GM06990 (cell line): ENCODE data around the gene M1AP.

Experiments
- DNase-seq: peaks from one replicate; pipeline ENCODE4 v3.0.0-alpha.2; 2011; ENCODE audit not compliant: insufficient read length; ENCODE audit errors: extremely low read depth
- H3K27me3 ChIP-seq: replicated peaks from 2 replicates; pipeline ENCODE4 v1.6.0; 2011; ENCODE audit warnings: low read length; ENCODE audit not compliant: control insufficient read depth, insufficient read depth
- H3K36me3 ChIP-seq: 2 replicates; pipeline ENCODE4 v1.5.1; 2011; ENCODE audit warnings: low read length; ENCODE audit not compliant: control insufficient read depth, insufficient read depth
- H3K4me3 ChIP-seq: replicated peaks from 2 replicates; pipeline ENCODE4 v1.5.1; 2011; ENCODE audit warnings: low read depth, mild to moderate bottlenecking, control low read depth, low read length
- CTCF ChIP-seq: IDR thresholded peaks from 2 replicates; pipeline ENCODE4 v1.5.1; 2011; ENCODE audit warnings: low read length, control low read depth, mild to moderate bottlenecking, inconsistent platforms; ENCODE audit not compliant: insufficient read depth, poor library complexity, severe bottlenecking

The M1AP gene

GRCh38 chr2:74526649-74527230, 121.4 kb downstream of the M1AP start:
- no peak for TF ChIP-seq CTCF
- Histone ChIP-seq H3K36me3 (peaks cover 18% of the 10 kb centered on the region), H3K4me3 (no peak overlapping the region), H3K27me3 (no peaks in the 10 kb centered on the region)
- DNase-seq, result no peak

- Histone ChIP-seq H3K4me3 (no peak within 1 kb of the TSS), H3K36me3 (peaks cover 18% of the 10 kb centered on the region), H3K27me3 (no peaks in the 10 kb centered on the region)
- DNase-seq, result no peak
- no peak for TF ChIP-seq CTCF
Measured at GRCh38 chr2:74525717-74526648, 122.1 kb downstream of the M1AP start, which contains the start of gene DQX1. Gene DQX1, minus strand, starts transcription at chr2:74526231. Its CDS starts 502 bp downstream, at chr2:74525729.

- peaks cover 18% of the 10 kb centered on the region for H3K36me3 ChIP-seq
- no peak for TF ChIP-seq CTCF
- H3K27me3 ChIP-seq, result no peaks in the 10 kb centered on the region
- no peak for DNase-seq
- H3K4me3 ChIP-seq, result no peak overlapping the region
Measured at GRCh38 chr2:74524955-74525716, 123.0 kb downstream of the M1AP start.

- Histone ChIP-seq H3K27me3 (no peaks in the 10 kb centered on the region), H3K4me3 (no peak overlapping the region), H3K36me3 (peaks cover 18% of the 10 kb centered on the region)
- TF ChIP-seq CTCF, result no peak
- no peak for DNase-seq
Measured at GRCh38 chr2:74524005-74524404, 124.1 kb downstream of the M1AP start.

- no peaks in the 10 kb centered on the region for H3K27me3 ChIP-seq
Measured at GRCh38 chr2:74522516-74522915, 125.6 kb downstream of the M1AP start.

More at GRCh38 chr2:74522516-74522915, 125.6 kb downstream of the M1AP start:
- peaks cover 14% of the 10 kb centered on the region for H3K36me3 ChIP-seq
- no peak overlapping the region for H3K4me3 ChIP-seq
- no peak for DNase-seq
- no peak for TF ChIP-seq CTCF
